ENCODE results near the gene LENEP.
"Not testable (repeated sequence)": the region's sequence is repeated elsewhere in the genome, so short reads cannot be mapped to it uniquely, and the experiment has no call there.

LENEP gene

DNA sequence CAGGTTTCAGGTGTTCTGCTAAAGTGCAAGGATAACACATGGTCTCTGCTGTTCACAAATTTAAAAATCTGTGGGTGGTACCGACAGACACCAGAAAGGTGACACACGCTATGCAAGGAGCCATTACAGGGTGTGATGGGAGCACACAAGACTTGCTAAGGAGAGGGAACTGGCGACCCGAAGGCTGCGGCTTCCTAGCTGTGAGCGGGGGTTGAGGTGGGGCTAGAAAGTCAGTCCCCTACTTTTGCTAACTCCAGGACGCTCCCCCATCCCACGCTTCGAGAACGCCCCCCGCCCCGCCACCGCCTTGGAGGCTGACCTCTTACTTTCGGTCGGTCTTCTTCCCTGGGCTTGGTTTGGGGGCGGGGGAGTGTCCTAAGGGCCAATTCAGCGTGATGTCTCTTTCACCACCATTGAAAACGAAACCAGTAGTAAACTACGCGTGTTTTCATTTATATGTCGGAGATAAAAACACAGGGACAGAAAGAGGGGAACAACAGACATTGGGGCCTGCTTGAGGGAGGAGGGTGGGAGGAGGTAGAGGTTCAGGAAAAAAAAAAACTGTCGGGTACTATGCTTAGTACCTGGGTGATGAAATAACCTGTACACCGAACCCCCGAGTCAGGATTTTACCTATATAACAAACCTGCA lies 17.9 kb upstream of the LENEP start:
- peak; percentile 58 for DNase-seq

DNA sequence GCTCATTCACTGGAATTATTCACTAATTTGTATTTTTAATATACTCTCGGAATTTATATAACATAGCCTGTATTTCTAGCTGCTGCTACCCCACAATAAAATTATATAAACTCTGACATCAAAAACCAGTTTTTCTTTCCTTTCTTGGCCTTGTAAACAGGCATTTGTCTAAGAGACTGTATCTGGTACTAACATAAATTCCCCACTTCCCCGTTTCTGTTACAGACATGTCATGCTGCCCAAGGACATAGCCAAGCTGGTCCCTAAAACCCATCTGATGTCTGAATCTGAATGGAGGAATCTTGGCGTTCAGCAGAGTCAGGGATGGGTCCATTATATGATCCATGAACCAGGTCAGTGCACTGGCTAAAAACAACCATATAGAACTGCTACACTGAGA lies 15.6 kb upstream of the LENEP start:
- DNase-seq, result not testable (repeated sequence)

DNA sequence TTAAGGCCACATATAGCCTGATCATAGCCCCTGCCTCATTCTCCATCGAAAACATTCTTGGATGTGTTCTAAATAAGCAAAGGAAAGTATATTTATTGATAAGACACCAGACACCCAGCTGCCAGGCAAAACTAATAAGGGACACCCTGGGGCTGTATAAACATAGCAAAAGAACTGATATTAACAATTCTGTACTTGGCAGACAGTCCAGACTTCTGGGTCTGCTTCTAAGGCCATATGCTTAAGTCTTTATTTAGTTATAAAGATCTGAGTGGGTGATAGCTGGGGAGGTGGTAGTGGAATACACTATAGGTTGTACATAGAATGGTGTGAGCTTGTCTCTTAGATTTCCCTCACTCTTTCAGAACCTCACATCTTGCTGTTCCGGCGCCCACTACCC lies 15.0 kb upstream of the LENEP start:
- DNase-seq, result no peak

DNA sequence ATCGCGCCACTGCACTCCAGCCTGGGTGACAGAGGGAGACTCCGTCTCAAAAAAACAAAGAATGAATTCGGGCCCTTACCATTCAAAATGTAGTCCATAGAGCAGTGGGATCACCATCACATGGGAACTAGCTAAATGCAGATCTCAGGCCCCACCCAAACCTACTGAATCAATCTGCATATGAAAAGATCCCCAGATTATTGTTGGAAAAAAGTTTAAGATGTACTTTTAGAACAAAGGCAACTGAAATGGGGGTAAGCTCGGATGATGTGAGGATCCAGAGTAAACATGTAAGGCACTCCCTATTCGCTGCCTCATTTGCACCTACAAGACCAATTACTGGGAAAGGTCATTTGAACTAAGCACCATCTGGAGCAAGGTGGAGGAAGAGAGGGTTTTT lies 11.0 kb upstream of the LENEP start:
- no peak for DNase-seq

DNA sequence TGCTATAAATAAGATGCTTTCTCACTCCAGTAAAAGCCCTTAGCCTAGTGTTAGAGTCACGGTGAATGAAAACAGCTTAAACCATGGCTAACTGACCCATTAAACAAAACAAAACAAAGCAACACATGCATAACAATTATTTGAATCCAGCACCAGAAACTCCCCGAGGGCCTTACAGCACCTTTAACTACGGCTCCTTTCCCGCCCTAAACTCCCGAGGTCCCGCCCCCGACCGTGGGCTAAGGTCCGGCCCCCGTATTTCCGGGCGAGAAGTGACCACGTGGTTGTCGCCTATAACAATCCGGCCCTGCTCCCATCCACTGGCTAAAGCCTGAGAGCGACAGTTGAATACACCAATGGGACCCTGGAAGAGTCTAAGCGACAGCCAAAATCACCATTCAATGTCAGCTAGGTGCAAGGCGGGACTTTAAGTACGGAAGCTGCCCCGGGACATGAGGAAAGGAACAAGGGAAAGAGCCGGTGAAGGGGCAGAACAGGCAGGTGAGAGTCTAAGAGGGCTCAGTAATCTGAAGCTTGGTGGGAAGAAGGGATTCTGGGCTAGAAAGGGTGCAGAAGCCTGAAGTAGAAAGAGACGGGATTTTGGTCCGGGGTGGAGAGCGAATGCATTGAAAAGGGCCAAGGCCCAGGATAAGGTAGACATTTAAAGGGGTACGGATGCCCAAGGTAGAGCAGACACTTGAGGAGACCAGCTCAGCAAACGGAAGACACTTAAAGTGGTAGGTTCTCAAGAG lies 10.3 kb upstream of the LENEP start, which contains the start of gene FLAD1:
Gene FLAD1 (plus strand): TSS at position 448 of the 752 bp plus-strand sequence. CDS start 351 bp downstream, outside the sequence.
- peak; percentile 97 for DNase-seq

DNA sequence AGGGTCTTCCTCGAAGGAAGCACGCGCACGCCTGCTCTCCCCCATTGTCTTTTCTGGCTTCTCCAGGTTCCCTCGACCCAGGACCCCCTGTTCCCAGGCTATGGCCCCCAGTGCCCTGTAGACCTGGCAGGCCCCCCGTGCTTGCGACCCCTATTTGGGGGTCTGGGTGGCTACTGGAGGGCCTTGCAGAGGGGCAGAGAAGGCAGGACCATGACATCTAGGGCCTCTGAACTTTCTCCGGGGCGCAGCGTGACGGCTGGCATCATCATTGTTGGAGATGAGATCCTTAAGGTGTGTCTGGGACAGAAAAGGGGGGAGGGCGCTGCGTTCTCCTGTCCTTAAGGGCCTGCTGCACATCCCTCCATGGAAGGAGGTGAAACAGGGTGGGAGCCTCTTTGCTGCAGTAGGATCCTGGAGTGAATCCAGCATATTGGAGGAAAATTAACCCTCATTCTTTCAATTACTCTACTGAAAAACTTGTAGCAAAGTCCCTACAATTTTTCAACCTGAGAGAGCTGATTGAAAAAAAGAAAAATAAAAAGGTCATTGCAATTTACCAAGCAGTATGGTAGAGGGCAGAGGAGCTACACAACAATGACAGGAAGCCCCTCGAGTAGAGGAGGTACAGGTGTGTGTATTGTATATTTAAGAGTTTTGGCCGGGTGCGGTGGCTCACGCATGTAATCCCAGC lies 9.5 kb upstream of the LENEP start:
- no peak for DNase-seq

DNA sequence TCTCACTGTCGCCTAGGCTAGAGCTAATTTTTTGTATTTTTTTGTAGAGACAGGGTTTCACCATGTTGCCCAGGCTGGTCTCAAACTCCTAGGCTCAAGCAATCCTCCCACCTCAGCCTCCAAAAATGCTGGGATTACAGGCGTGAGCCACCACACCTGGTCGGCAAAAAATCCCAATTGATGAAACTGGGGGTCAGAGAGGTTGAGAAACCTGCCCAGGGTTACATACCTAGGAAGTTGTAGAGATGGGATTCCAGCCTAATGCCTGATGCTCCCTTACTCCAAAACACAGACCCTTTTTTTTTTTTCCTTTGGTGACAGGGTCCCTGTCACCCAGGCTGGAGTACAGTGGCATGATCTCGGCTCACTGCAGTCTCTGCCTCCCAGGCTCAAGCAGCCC lies 6.7 kb upstream of the LENEP start:
- DNase-seq, result not testable (repeated sequence)

DNA sequence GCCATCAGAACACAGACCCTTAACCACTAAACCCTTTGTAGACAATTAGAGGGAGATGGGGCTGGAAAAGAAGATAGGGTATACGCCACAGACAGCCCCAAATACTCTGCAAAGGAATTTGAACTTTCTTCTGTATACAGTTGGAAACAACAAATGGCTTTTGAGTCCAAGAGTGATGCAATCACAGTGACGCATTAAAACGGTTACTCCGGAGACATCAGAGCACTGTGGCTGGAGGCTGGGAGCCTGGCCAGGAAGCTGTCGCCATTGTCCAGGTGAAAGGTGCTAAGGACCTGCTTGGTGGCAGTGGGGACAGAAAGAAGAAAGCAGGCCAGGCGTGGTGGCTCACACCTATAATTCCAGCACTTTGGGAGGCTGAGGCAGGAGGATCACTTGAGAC lies 6.1 kb upstream of the LENEP start:
- DNase-seq, result no peak

DNA sequence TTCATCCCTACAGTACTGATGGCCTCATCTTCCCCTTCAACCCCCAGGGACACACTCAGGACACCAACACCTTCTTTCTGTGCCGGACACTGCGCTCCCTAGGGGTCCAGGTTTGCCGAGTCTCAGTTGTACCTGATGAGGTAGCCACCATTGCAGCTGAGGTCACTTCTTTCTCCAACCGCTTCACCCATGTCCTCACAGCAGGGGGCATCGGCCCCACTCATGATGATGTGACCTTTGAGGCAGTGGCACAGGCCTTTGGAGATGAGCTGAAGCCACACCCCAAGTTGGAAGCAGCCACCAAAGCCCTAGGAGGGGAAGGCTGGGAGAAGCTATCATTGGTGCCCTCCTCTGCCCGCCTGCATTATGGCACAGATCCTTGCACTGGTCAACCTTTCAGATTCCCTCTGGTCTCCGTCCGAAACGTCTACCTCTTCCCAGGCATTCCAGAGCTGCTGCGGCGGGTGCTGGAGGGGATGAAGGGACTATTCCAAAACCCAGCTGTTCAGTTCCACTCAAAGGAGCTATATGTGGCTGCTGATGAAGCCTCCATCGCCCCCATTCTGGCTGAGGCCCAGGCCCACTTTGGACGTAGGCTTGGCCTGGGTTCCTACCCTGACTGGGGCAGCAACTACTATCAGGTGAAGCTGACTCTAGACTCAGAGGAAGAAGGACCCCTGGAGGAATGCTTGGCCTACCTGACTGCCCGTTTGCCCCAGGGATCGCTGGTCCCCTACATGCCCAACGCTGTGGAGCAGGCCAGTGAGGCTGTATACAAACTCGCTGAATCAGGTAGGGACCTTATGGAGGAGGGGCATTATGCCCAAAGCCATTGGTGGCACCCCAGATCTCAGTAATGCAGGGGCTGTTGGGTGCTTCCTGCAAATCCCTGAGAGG lies 5.1 kb upstream of the LENEP start:
- DNase-seq, result no peak

DNA sequence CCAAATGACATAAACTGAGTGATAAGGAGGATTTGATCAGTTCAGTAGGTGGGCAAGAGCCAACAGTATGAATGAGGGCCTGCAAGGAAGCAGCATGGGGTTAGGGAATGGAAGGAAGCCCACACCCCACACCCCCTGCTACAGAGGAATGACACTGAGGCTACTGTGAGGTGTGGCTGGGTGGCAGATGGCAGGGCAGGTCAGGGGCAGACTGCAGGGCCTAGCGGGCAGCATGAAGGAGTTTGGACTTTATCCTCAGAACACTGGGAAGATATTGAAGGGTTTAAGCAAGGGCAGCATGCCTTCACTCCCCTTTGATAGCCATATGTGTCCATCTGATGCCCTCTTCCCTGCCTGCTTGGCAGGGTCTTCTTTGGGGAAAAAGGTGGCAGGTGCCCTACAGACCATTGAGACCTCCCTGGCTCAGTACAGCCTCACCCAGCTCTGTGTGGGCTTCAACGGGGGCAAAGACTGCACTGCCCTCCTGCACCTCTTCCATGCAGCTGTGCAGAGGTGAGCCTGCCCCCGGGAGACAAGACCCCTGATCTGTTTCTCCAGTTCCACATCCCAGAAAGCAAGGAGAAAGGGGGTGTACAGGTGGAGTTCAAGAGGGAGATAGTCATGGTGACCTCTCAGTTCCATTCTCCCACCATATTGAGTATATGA lies 4.1 kb upstream of the LENEP start:
- no peak for DNase-seq

DNA sequence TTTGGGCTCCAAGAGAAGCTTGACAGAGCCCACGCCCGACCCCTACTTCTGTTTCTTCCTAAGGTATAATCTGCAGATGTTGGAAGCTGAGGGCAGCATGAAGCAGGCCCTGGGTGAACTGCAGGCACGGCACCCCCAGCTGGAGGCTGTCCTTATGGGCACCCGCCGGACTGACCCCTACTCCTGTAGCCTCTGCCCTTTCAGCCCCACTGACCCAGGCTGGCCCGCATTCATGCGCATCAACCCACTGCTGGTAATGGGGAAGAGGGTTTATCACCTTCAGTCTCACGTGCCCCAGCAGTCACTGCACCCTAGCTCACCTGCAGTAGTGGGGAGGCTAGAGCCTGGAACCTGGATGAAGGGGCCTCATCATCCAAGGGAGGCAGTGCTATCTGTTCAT lies 3.1 kb upstream of the LENEP start:
- DNase-seq, result no peak

DNA sequence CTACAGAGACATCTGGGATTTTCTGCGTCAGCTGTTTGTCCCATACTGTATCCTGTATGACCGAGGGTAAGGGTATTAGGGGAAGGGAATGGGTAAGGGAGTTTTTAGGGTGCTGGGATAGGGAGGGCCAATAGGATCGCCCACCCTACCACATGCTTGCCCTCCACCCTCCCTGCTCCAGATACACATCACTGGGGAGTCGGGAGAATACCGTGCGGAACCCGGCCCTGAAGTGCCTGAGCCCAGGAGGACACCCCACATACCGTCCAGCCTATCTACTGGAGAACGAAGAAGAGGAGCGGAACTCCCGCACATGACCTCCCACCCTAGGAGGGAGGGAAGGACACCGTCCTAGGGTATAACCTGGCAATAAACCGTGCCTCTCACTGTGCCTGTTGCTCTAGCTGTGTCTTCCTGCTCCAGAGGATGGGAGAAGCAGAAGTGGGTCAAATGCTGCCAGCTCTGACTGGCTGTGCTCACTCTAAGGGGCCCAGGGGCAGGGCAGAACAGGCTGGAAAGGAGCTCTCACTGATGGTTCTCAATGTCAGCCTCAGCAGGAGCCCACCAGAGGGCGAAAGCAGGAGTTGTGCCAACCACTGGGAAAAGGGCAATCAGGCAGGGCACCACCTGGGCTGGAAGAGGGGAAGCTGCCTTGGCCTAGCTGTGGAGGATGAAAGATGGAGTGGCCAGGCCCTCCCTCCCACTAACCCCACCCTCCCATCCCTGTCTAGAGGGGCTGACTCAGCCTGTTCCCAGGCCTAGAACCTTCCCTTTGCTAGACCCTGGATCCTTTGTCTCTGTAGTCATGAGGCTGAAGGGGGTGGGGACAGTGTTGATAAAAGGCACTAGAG lies 440 bp upstream of the LENEP start:
- DNase-seq, result no peak

DNA sequence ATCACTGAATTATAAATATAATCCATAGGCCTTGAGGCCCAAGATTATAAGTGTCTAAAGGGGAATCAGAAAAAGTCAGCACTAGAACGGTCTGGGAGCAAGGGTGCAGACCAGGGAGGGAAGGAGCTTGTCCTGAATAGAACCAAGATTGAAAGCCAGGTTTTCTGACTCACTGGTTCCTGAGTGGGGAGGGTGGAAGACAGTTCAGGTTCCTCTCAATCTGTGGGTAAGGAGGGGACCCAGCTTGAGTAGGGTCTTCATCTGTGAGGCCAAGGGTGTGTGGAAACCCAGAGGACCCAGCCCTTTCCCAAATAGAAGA lies 842 bp downstream of the LENEP start:
- no peak for DNase-seq

DNA sequence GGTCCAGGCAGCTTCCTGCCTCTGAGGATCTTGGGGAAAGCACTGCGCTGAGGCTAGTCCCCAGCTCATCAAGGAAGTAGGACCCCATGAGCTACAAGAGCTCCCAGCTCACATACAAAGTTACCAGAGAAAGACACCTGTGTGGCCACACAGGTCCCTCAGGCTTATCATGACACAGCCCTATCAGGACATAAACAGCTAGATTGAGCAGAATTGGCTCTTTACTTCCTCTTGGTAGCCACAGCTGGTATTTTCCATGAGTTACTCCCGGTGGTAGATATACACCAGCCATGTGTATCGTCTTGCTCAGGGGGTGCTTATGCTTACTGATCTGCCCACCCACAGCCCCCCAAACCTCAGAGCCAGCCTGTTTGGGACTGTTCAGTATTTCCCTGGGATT lies 1.2 kb downstream of the LENEP start:
- DNase-seq, result no peak

DNA sequence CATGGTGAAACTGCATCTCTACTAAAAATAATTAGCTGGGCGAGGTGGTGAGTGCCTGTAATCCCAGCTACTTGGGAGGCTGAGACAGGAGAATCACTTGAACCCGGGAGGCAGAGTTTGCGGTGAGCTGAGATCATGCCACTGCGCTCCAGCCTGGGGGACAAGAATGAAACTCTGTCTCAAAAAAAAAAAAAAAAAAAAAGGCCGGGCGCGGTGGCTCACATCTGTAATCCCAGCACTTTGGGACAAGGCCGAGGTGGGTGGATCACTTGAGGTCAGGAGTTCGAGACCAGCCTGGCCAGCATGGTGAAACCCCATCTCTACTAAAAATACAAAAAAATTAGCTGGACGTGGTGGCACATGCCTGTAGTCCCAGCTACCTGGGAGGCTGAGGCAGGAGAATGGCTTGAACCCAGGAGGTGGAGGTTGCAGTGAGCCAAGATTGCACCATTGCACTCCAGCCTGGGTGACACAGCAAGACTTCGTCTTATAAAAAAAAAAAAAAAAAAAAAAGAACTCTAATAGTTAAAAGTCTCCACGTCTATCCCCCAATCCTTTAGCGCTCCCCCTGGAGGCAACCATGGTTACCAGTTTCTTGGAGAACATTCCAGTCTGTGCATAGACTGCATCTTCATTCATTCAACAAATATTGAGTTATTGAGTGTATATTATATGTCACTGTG lies 2.1 kb downstream of the LENEP start:
- not testable (repeated sequence) for DNase-seq

DNA sequence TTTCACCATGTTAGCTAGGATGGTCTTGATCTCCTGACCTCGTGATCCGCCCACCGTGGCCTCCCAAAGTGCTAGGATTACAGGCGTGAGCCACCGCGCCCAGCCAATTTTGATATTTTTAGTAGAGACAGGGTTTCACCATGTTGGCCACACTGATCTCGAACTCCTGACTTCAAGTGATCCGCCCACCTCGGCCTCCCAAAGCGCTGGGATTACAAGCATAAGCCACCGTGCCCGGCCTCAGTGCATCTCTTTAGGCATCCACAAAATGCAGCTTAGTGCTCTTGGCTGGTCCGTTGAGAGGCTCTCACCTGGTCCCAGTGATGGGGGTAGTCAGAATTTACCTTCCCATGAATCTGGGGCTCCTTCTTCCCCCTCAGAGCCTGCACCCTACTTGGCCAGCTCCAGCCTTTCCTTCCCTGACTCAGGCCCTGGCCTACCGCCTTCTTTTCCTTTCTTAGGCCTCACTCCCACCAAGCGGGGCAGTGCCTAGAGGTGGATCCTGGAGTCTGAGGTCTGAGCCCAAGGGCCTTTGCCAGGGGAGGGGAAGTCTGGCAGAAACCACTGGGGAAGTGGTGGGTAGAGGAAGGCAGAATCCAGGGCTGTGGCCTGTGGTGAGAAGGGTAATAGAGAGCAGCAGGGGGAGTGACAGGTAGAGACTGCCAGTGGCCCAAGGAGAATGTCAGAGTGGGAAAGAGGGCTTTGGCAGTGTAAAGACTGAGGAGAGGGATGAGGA lies 3.7 kb downstream of the LENEP start:
- no peak for DNase-seq

DNA sequence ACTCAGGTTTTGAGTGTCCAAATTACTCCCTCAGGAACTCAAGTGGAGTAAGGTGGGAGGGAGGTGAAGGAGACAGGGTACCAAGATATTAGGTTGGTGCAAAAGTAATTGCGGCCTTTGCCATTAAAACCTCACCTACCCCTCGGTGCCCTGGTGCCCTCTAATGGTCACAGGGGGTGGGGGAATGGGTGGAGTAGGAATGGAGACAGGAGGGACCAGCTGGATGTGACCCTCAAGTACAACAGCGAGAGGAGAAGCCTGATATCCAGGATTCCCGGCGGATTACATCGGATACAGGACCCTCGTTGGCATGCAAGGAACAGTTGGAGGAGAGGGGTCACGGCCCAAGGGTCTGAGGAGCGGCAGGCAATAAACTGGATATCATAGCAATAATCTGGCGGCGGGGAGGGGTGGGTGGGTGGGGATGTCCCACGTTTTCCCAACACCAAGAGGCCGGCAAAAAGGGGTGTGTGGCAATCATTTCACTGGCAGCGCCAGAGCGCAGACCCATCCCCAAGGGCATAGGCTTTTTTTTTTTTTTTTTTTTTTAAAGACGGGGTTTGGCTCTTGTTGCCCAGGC lies 4.9 kb downstream of the LENEP start:
- no peak for DNase-seq

DNA sequence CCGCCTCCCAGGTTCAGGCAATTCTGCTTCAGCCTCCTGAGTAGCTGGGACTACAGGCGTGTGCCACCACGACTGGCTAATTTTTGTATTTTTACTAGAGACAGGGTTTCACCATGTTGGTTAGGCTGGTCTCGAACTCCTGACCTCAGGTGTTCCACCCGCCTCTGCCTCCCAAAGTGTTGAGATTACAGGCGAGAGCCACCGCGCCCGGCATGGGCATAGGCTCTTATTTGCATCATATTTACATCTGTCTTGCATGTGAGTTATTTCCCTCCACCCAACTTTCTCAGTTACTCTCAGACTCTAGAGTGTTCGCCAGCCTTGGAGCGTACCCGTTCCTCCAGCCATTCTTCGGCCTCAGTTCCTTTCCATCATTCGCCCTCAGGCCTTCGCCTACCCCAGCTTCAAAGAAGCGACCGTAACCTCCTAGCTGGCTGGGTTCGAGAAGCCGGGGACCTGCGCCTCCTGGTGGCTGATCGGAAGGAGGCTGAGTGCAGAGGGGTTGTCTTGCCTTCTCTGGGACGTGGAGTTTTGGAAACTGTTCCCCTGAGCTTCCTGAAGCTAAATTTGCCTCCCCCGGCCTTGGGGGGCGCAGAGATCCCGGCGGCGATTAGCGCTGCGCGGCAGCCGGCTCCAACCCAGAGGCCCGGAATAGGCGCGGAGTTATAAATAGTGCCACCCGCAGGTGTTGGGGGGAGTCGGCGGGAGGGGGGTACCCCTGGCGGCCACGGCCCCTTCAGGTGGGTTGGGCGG lies 5.6 kb downstream of the LENEP start:
- peak; percentile 74 for DNase-seq

Measured in CD4-positive, alpha-beta T cell treated with Interleukin-15 for 1 hour (primary cell).